HUES48 (cell line): ENCODE results near the gene CENPO.

Experiments
- H3K27ac ChIP-seq: one replicate; pipeline ENCODE4 v1.7.0; 2013; ENCODE audit warnings: low read depth, low read length, inconsistent platforms
- H3K27me3 ChIP-seq: 2 replicates; pipeline ENCODE4 v1.6.1; 2013; ENCODE audit warnings: mild to moderate bottlenecking, low read length; ENCODE audit not compliant: control insufficient read depth, insufficient read depth
- H3K36me3 ChIP-seq: 2 replicates; pipeline ENCODE4 v1.6.1; 2013; ENCODE audit warnings: low read length; ENCODE audit not compliant: control insufficient read depth, insufficient read depth
- H3K4me1 ChIP-seq: 2 replicates; pipeline ENCODE4 v1.6.1; 2013; ENCODE audit warnings: mild to moderate bottlenecking, low read length; ENCODE audit not compliant: control insufficient read depth, insufficient read depth
- H3K4me3 ChIP-seq: 2 replicates; pipeline ENCODE4 v1.5.1; 2013; ENCODE audit warnings: mild to moderate bottlenecking, low read depth, low read length
- H3K9ac ChIP-seq: 2 replicates; pipeline ENCODE4 v1.6.1; 2013; ENCODE audit warnings: mild to moderate bottlenecking, low read depth, low read length, moderate library complexity
- H3K9me3 ChIP-seq: 2 replicates; pipeline ENCODE4 v1.6.1; 2013; ENCODE audit warnings: low read length; ENCODE audit not compliant: control insufficient read depth, insufficient read depth

The CENPO gene

DNA sequence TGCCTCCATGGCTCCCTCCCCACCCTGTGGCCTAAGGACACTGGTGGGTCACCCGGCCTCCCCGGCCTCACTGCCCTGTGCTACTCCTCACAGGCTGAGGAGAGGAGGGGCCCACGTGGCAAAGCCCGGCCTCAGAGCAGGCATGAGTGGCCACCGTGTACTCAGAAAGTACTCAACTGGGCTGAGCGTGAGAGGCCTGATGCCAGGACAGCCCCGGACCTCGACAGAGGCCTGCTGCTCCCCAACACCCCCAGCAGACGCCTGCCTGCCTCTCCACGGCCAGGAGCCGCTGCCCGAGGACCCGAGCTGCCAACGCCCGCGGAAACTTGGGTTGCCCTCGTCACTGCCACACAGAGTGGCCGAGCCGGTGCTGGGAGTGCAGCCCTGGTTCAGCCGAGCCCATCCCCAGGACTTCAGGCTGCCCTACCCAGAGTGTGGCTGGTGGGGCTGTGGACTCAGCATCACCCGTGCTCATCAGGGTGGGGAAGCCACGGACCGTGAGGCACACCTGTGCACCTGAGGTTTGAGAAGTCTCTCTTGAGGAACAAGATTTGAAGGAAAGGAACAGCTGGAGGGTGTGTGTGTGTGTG, 59.3 kb downstream of the CENPO start:
- no peaks in the 10 kb centered on the region for H3K4me1 ChIP-seq
- no peak overlapping the region for H3K9ac ChIP-seq
- no peaks in the 10 kb centered on the region for H3K27me3 ChIP-seq
- no peak overlapping the region for H3K4me3 ChIP-seq
- H3K27ac ChIP-seq, result no peak overlapping the region
- peaks cover 7% of the 10 kb centered on the region for H3K9me3 ChIP-seq
- H3K36me3 ChIP-seq, result no peaks in the 10 kb centered on the region

DNA sequence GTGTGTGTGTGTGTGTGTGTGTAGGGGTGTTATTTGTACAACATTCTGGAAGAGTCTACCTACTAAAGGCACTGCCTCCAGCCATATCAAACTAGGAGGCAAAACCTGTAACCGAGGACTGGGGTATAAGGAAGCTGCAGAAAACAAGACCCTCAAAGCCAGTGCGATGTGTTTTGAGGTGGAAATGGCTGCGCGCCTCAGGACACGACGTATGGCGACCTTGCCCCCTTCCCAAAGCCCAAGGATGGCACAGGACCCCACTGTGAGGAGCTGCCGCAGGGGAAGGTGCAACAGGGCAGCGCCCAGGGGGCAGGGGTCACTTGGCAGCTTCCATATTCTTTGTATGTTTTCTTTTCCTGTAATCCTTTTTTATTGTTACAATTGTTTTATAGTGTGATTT, 59.8 kb downstream of the CENPO start:
- H3K36me3 ChIP-seq, result no peaks in the 10 kb centered on the region
- no peaks in the 10 kb centered on the region for H3K4me1 ChIP-seq
- no peak overlapping the region for H3K27ac ChIP-seq
- H3K27me3 ChIP-seq, result no peaks in the 10 kb centered on the region
- H3K4me3 ChIP-seq, result no peak overlapping the region
- H3K9ac ChIP-seq, result no peak overlapping the region
- H3K9me3 ChIP-seq, result peaks cover 7% of the 10 kb centered on the region

DNA sequence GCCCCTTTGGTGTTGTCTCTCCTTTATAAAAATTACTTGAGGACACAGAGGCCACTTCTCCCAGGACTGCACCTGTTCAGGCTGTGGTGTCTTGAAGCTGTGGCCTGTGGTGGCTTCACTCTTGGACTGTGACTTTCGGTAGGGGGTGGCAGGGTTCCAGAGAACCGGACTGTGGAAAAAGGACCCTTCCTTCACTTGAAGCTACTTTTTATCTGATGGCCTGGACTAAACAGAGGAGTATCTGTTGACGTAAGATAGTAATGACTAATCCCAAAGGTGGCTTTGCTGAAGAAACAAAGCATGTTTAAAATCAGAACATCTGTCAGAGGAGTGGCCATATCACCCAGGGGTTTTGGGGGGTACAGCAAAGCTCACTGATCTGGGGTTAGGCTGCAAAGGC, 60.8 kb downstream of the CENPO start:
- Histone ChIP-seq H3K9ac (no peak overlapping the region), H3K36me3 (no peaks in the 10 kb centered on the region), H3K4me3 (no peak overlapping the region)

DNA sequence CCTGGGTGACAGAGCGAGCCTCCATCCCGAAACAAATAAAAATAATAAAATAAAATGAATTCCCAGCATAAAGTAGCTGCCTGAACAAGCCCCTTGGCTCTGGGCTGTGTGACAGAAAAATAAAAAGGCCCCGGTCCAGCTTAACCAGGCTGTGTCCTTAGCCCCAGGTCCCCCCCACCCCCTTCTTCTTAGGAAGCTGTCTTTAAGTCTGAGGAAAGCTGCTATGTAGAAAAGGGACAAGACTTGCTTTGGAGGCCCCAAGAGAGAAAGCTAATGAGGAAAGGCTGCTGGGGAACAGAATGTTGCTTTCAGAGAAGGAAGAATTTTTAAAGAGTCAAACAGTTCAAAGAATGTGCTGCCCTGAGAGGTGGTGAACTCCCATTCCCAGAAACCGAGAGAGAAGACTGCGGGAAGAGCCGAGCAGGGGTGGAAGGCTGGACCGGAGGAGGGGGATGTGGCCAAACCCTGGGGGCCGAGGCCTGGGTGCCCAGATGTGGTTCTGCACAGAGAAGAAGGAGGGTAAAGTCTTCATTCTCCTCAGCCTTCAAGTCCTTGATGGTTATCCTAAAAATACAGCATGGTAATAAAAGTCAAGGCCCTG, 61.9 kb downstream of the CENPO start:
- Histone ChIP-seq H3K27ac (no peak overlapping the region), H3K27me3 (no peaks in the 10 kb centered on the region), H3K9me3 (no peaks in the 10 kb centered on the region), H3K4me1 (no peaks in the 10 kb centered on the region), H3K4me3 (no peak overlapping the region), H3K9ac (no peak overlapping the region), H3K36me3 (no peaks in the 10 kb centered on the region)

More for the DNA sequence above, 60.8 kb downstream of the CENPO start:
- H3K27ac ChIP-seq, result no peak overlapping the region
- H3K27me3 ChIP-seq, result no peaks in the 10 kb centered on the region
- no peaks in the 10 kb centered on the region for H3K4me1 ChIP-seq
- H3K9me3 ChIP-seq, result peaks cover 2% of the 10 kb centered on the region; the same call in 1 of the 2 replicates

DNA sequence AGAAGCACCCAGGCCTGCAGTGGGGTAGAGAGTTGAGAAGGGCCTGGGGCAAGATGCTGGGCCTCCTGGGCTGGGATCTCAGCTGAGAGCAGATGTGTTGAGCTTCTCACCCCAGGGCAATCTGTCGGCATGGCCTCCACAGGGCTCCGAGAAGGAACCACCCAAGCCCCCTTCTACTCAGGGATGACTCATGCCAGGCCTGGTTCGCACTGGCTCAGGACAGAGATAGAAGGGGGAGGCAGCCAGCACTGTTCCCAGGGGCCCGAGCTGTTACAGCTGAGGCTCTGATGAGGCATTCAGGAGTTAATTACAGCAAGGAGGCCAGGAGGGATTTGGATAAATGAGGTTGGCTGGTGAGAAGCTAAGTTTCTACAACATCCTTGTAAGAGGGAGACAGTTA, 62.5 kb downstream of the CENPO start:
- Histone ChIP-seq H3K9ac (no peak overlapping the region), H3K4me1 (no peaks in the 10 kb centered on the region), H3K27ac (no peak overlapping the region)

DNA sequence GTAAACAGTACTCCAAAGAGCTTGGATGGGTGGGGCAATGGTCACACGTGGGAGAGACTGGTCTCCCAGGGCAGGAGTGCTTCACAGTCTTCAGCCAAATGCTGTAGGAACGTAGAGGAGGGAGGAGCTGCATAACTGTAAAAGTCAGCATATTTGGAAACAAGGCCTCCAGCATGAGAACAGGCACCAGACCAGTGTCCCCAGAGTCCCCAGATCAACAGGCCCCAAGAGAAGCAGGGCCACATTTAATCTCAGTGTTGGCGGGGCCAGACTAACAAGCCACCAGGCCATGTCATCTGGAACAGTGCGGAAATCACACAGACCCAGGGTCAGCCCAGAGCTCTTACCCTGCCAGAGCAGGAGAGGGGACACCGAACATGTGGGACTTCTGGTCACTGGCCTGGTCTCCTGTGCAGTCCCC, 63.6 kb downstream of the CENPO start:
- Histone ChIP-seq H3K36me3 (no peaks in the 10 kb centered on the region), H3K27me3 (no peaks in the 10 kb centered on the region), H3K4me3 (no peak overlapping the region), H3K27ac (no peak overlapping the region), H3K9me3 (no peaks in the 10 kb centered on the region), H3K9ac (no peak overlapping the region), H3K4me1 (no peaks in the 10 kb centered on the region)

More for the DNA sequence above, 62.5 kb downstream of the CENPO start:
- H3K9me3 ChIP-seq, result no peaks in the 10 kb centered on the region
- no peak overlapping the region for H3K4me3 ChIP-seq
- H3K27me3 ChIP-seq, result no peaks in the 10 kb centered on the region
- H3K36me3 ChIP-seq, result no peaks in the 10 kb centered on the region

DNA sequence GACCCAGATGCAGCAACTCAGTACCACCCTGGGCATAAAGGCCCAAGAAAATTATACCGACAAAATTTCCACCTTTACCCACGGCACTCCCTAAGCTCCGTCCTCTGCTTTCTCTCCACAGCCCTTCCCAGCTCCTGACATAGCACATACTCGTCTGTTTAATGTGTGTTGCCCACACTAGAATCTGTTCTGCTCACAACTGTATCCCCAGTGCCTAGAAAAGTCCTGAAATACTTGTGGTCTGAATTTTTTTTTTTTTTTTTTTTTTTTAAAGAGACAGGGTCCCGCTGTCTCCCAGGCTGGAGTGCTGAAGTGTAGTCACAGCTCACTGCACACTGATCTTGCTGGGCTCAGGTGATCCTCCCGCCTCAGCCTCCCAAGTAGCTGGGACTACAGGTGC, 64.5 kb downstream of the CENPO start:
- Histone ChIP-seq H3K9ac (no peak overlapping the region), H3K9me3 (no peaks in the 10 kb centered on the region), H3K4me3 (no peak overlapping the region), H3K4me1 (no peaks in the 10 kb centered on the region), H3K27ac (no peak overlapping the region), H3K27me3 (no peaks in the 10 kb centered on the region), H3K36me3 (no peaks in the 10 kb centered on the region)

DNA sequence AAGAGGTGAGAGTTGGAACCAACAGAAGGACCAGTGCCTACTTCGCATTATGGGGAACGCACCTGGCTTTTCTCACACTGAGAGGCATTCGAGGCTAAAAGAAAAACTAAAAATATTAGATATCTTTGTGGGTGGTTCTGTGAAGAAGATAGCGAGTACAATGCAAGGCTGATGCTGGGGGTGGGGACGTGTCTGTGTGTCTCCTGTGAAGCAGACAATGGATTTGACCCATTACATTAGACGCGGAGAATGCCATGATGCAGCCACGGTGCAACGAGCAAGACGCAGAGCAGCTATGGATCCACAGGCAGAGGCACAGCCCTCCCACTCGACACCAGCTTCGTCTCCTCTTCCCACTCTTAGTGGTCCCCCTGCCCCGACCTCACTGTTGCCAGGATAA, 65.8 kb downstream of the CENPO start:
- H3K9me3 ChIP-seq, result no peaks in the 10 kb centered on the region
- no peaks in the 10 kb centered on the region for H3K36me3 ChIP-seq
- no peak overlapping the region for H3K27ac ChIP-seq
- no peak overlapping the region for H3K9ac ChIP-seq
- no peak overlapping the region for H3K4me3 ChIP-seq
- H3K4me1 ChIP-seq, result no peaks in the 10 kb centered on the region
- no peaks in the 10 kb centered on the region for H3K27me3 ChIP-seq

DNA sequence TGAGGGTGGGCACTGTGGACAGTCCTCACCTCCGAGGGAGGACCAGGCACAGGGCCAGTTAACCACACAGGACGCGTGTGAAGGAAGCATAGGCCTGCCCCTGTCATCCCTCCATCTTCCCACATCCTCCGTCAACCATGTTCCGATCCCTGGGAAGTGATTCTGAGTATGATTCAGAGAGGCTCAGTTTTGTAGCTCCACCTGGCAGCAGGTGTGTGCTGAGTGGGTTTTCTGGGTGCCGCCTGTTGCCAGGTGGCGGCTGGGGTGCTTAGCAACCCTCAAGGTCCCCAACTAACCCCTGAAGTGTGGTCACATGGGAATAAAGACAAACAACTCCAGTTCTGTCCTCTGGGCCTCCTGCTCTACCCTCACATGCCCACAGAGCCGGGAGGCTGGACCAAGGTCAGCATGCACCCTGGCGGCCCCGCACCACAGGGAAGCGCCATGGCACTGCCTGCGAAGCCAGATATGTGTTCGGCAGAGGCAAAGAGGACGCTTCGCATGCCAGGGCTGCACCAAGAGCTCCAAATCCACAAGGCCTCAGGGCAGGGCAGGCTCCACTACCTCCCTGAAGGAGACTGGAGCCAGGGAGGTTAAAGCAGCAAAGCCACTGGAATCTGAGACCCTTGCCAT, 66.9 kb downstream of the CENPO start:
- H3K4me3 ChIP-seq, result no peak overlapping the region
- no peaks in the 10 kb centered on the region for H3K36me3 ChIP-seq
- H3K9ac ChIP-seq, result no peak overlapping the region

DNA sequence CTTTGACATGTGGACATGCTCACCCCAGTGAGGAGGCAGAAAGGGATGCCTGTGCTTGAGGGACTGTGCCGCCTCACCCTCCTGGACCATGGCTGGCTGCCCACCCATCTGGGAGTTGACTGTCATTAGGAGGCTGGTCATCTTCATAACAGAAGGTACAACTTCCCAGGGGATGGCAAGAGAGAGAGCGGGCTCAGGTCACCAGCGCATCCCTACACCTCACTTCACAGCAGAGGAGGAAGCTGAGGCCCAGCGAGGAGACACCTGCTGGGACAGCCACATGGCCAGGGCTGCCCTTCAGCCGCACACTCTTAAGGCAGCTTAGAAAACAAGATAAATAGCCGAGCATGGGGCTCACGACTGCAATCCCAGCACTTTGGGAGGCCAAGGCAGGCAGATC, 67.4 kb downstream of the CENPO start:
- Histone ChIP-seq H3K9ac (no peak overlapping the region), H3K4me3 (no peak overlapping the region), H3K4me1 (no peaks in the 10 kb centered on the region), H3K36me3 (no peaks in the 10 kb centered on the region), H3K27ac (no peak overlapping the region), H3K9me3 (no peaks in the 10 kb centered on the region), H3K27me3 (no peaks in the 10 kb centered on the region)

More for the DNA sequence above, 66.9 kb downstream of the CENPO start:
- no peak overlapping the region for H3K27ac ChIP-seq
- H3K9me3 ChIP-seq, result no peaks in the 10 kb centered on the region
- no peaks in the 10 kb centered on the region for H3K27me3 ChIP-seq
- no peaks in the 10 kb centered on the region for H3K4me1 ChIP-seq

DNA sequence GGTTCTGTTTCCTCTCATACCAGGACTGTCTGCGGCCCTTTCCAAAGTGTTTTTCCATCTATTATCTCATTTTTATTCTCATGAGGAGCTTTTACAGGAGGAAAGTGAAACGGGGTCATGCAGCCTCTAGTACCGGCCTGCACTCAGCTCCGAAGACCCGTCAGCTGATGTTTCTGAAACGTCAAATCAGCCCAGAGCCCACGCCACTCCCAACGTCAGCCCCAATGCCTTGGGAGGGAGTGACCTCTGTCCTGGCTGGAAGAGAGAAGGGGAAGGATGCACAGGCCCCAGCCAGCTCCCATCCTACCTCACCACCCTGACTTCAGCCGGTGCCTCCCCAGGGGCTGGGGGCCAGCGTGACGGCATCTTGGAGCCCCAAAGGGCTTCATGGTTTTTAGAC, 68.3 kb downstream of the CENPO start:
- Histone ChIP-seq H3K36me3 (no peaks in the 10 kb centered on the region), H3K9me3 (no peaks in the 10 kb centered on the region)

More for the DNA sequence above, 68.3 kb downstream of the CENPO start:
- Histone ChIP-seq H3K4me1 (no peaks in the 10 kb centered on the region), H3K27ac (no peak overlapping the region), H3K27me3 (no peaks in the 10 kb centered on the region), H3K4me3 (no peak overlapping the region), H3K9ac (no peak overlapping the region)
